Endometrium (tissue), 2 donors: ENCODE results near the gene CTBS.

Experiments
- FAIRE-seq: peaks from 2 replicates; lab custom pipeline; 2012; peaks lifted over from hg19 to GRCh38; lab: Jason Lieb, UNC
- donor health status: control.
- donor health status: control.

Gene CTBS

GRCh38 chr1:84506002-84506728 lies 68.1 kb downstream of the CTBS start, which contains the start of the genes GNG5 and SPATA1:
Gene GNG5 (minus strand): TSS chr1:84506581. CDS start chr1:84506091, 490 bp downstream.
Gene SPATA1 (plus strand): TSS chr1:84506386. CDS start chr1:84516360, 9,974 bp downstream.
- no peak for FAIRE-seq

- FAIRE-seq = no peak
Observed at GRCh38 chr1:84505493-84506001, 68.7 kb downstream of the CTBS start.

GRCh38 chr1:84504580-84505492 lies 69.4 kb downstream of the CTBS start:
- FAIRE-seq = no peak

GRCh38 chr1:84502927-84503326 lies 71.3 kb downstream of the CTBS start:
- FAIRE-seq = no peak
